Body of pancreas (tissue), 4 donors: ENCODE results near the gene POLR1A. TPM values are rescaled to one million over a fixed set of nuclear protein-coding genes. Genes with fewer than 3 reads are reported as not detected.

ENCODE experiments used
- ATAC-seq: fragments of 150-250 bp; one replicate; pipeline ENCODE4 v1.9.1; 2016
- DNase-seq, 4 donors: peaks; one replicate each; pipeline ENCODE4 v3.0.0-alpha.2; 2019
- H3K27ac ChIP-seq, 4 donors: fragments of 200-600 bp; sonication (generic); 1 replicate in 3 of 4; 2 replicates in 1 of 4; pipeline versions ENCODE4 v1.5.1 to v1.6.1; 2016 to 2019; ENCODE audit warnings: mild to moderate bottlenecking in 1 of 4, mixed read lengths in 1 of 4, moderate library complexity in 1 of 4
- H3K27me3 ChIP-seq, 2 donors: fragments of 200-600 bp; sonication (generic); one replicate each; pipeline ENCODE4 v1.6.0; 2016; ENCODE audit warnings: mild to moderate bottlenecking in 1 of 2
- H3K36me3 ChIP-seq, 2 donors: fragments of 200-600 bp; sonication (generic); replicated peaks in 1 of 2; 2 replicates each; pipeline ENCODE4 v1.5.1; 2016; ENCODE audit warnings: low read depth in 2 of 2; ENCODE audit not compliant: insufficient read depth in 1 of 2
- H3K4me1 ChIP-seq: fragments of 200-600 bp; sonication (generic); one replicate; pipeline ENCODE4 v1.6.0; 2016
- H3K4me3 ChIP-seq, 2 donors: fragments of 200-600 bp; sonication (generic); 1 replicate in 1 of 2; 2 replicates in 1 of 2; pipeline ENCODE4 v1.5.1; 2016 to 2019
- H3K9me3 ChIP-seq, 3 donors: fragments of 200-600 bp; sonication (generic); 1 replicate in 2 of 3; 2 replicates in 1 of 3; pipeline ENCODE4 v1.5.1; 2016
- POLR2A ChIP-seq, 3 donors: fragments of 450-650 bp; IDR thresholded peaks; one replicate each; pipeline ENCODE4 v1.6.1; 2016; ENCODE audit warnings: antibody characterized with exemption in 3 of 3, mild to moderate bottlenecking in 2 of 3
- WGBS, 2 donors: methylation state at CpG; one replicate each; pipeline ENCODE4 v1.1.5; 2017; 5-methylcytosine and 5-hydroxymethylcytosine counted together
- intact Hi-C: fragments of 100-400 bp; cut with DNase I; formaldehyde crosslinking; loops from one replicate; pipeline ENCODE4 v1.15.1; 2023
- total RNA-seq, 2 donors: library from RNA; depleted of rRNA; stranded (reverse); fragments of >200 nt; gene quantifications; one replicate each; pipeline ENCODE4 v1.1.0, GENCODE V29; 2016
- TF ChIP-seq, protein P1 (sequence below), 7 experiments: fragments of 450-650 bp in 4 of 7; fragments of 200-600 bp in 3 of 7; sonication (generic) in 3 of 7; IDR thresholded peaks; one replicate each; pipeline ENCODE4 v1.5.1; 2016 to 2019; ENCODE audit warnings: antibody characterized with exemption in 7 of 7

Gene POLR1A
- total RNA-seq, 2 donors from 2014 or later: 18.7 to 36.6 TPM

DNA sequence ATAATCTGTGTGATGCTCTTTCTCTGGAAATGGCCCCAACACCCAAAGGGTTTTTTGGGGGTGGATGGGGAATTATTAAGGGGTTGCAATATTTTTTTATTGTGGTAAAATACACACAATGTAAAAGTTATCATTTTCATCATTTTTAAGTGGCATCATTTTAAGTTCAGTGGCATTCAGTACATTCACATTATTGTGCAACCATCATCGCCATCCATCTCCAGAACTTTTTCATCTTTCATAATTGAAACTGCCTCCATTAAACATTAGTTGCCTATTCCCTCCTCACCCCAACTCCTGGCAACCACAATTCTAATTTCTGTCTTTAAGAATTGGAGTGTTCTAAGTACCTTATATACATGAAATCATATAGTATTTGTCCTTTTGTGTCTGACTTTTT lies 90.0 kb downstream of the POLR1A start:
- ATAC-seq (no peak), DNase-seq (no peak)
- intact Hi-C loops: no loop called here
- H3K27ac ChIP-seq: no peak overlapping the region
- WGBS, 2 donors: 89 to 100% methylated on average over 1 of the region's 1 CpG
- H3K4me1 ChIP-seq: peaks cover 24% of the 10 kb centered on the region
- H3K27me3 ChIP-seq: no peaks in the 10 kb centered on the region
- H3K4me3 ChIP-seq: no peak overlapping the region
- peaks cover 0 to 4% (median 0%) of the 10 kb centered on the region in 3 donors for H3K9me3 ChIP-seq
- no peaks in the 10 kb centered on the region for H3K36me3 ChIP-seq
- TF ChIP-seq, protein P1, sequence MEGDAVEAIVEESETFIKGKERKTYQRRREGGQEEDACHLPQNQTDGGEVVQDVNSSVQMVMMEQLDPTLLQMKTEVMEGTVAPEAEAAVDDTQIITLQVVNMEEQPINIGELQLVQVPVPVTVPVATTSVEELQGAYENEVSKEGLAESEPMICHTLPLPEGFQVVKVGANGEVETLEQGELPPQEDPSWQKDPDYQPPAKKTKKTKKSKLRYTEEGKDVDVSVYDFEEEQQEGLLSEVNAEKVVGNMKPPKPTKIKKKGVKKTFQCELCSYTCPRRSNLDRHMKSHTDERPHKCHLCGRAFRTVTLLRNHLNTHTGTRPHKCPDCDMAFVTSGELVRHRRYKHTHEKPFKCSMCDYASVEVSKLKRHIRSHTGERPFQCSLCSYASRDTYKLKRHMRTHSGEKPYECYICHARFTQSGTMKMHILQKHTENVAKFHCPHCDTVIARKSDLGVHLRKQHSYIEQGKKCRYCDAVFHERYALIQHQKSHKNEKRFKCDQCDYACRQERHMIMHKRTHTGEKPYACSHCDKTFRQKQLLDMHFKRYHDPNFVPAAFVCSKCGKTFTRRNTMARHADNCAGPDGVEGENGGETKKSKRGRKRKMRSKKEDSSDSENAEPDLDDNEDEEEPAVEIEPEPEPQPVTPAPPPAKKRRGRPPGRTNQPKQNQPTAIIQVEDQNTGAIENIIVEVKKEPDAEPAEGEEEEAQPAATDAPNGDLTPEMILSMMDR (IDR thresholded peaks at IDR 0.05): no peak
- TF ChIP-seq POLR2A (IDR thresholded peaks at IDR 0.05): no peak

DNA sequence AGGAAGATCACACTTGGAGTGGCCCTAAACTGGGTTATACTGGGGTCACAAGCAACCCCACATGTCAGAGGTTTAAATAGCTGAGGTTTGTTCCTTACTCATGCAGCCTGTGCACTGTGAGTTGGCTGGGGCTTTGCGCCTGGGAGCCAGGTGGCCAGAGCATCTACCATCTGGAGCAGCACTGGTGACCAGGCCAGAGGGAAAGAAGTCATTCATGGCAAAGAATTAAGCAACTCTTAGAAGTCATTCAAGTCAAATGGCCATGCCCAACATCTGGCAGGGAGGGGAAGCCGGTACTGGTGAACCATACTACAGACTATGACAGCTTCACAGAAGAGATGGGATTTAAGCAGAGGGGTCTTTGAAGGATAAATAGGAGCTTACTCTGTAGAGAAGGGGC lies 90.7 kb downstream of the POLR1A start:
- peaks cover 26% of the 10 kb centered on the region for H3K4me1 ChIP-seq
- ATAC-seq (no peak), DNase-seq (no peak)
- H3K36me3 ChIP-seq: no peaks in the 10 kb centered on the region
- H3K27ac ChIP-seq: no peak overlapping the region
- peaks cover 0 to 4% (median 0%) of the 10 kb centered on the region in 3 donors for H3K9me3 ChIP-seq
- intact Hi-C loops: no loop called here
- H3K4me3 ChIP-seq: no peak overlapping the region
- TF ChIP-seq POLR2A (IDR thresholded peaks at IDR 0.05): no peak
- TF ChIP-seq, protein P1 (IDR thresholded peaks at IDR 0.05): no peak
- H3K27me3 ChIP-seq: no peaks in the 10 kb centered on the region
- WGBS, 2 donors: 88 to 100% methylated on average over 2 of the region's 2 CpGs

DNA sequence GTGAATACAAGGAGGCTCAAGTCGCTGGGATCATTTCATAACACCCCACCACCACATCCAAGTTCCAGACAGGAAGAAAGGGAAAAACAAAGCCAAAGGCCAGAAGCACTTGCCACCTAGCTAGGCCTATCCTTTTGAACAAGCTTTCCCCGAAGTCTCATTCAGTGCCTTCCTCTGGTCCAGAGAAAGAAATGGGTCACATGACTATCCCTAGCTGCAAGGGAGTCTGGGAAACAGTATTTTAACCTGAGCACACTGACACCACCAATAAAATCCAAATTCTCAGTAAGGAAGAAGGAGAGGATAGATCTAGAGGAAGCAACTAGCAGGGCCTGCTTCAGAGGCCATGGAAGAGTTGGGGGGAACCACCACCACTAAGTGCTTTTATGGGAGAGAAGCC lies 91.2 kb downstream of the POLR1A start:
- Histone ChIP-seq H3K4me1 (peaks cover 26% of the 10 kb centered on the region), H3K27ac (no peak overlapping the region), H3K36me3 (no peaks in the 10 kb centered on the region), H3K4me3 (no peak overlapping the region), H3K9me3 (peaks cover 0 to 4% (median 0%) of the 10 kb centered on the region in 3 donors), H3K27me3 (no peaks in the 10 kb centered on the region)
- WGBS, 2 donors: 74 to 83% methylated on average over 2 of the region's 2 CpGs
- TF ChIP-seq, protein P1 (IDR thresholded peaks at IDR 0.05): no peak
- no peak for TF ChIP-seq POLR2A (IDR thresholded peaks at IDR 0.05)
- intact Hi-C loops: no loop called here
- no peak for DNase-seq
- no peak for ATAC-seq

DNA sequence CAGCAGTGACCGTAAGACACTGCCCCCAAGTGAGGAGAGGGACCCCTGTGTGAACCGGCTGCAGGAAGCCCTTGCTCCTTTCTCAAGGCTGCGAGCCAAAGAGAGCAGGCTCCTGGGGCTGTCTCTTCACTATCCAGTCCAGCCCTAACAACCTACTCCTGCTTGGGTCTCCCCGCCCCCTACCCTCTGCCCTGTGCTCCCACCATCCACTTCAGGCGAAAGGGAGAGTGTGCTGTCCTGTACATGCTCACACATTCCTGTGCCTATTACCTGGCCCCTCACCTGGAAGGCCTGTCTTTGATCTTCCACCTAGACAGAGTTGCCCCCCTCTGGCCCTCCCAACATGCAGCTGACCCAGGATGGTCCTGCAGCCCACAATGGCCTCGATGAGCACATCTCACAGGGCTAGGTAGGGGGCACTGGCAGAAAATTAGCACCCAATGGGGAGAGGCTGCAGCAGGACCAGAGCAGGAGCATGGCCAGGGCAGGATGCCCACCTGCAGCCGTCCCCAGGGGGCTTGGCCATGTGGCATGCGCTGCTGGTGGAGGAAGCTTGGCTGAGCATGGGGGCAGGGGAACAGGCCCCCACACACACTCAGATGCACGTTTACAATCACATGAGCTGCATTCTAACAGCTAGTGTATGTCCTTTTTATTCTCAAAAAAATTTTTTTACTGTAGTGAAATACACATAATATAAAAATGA lies 93.5 kb downstream of the POLR1A start:
- Histone ChIP-seq H3K27me3 (no peaks in the 10 kb centered on the region), H3K27ac (no peak overlapping the region), H3K36me3 (no peaks in the 10 kb centered on the region), H3K4me3 (no peak overlapping the region), H3K4me1 (peaks cover 11% of the 10 kb centered on the region), H3K9me3 (peaks cover 0 to 4% (median 0%) of the 10 kb centered on the region in 3 donors)
- TF ChIP-seq, protein P1 (IDR thresholded peaks at IDR 0.05): no peak
- no peak for TF ChIP-seq POLR2A (IDR thresholded peaks at IDR 0.05)
- DNase-seq (no peak), ATAC-seq (no peak)
- WGBS, 2 donors: 64 to 72% methylated on average over 8 to 9 of the region's 9 CpGs
- intact Hi-C loops: no loop called here

DNA sequence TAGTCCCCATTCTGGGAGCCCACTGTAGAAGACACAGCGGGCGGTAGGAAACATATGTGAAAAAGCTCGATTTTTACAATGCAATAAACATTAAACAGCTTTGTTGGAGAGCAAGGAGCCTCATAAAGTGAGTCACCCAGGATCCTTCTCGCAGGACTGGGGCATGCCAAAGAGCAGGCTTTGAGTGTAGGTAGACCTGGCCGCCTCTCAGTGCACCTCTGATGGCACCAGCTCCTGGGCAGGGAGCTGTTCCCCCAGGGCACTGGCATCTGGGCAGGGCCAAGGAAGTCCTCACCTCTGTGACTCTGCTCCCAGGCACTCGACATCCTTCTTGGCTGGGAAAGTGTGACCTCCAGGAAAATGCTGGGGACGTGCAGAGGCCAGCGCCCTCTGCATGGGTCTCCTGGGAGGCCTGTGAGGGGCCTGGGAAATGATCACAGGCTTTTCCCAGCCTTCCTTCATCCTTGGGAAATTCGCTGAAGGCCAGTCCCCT lies 94.2 kb downstream of the POLR1A start:
- intact Hi-C loops: no loop called here
- no peaks in the 10 kb centered on the region for H3K36me3 ChIP-seq
- TF ChIP-seq, protein P1 (IDR thresholded peaks at IDR 0.05): no peak
- TF ChIP-seq POLR2A (IDR thresholded peaks at IDR 0.05): no peak
- ATAC-seq (no peak), DNase-seq (no peak)
- H3K9me3 ChIP-seq: peaks cover 0 to 4% (median 0%) of the 10 kb centered on the region in 3 donors
- H3K4me1 ChIP-seq: peaks cover 11% of the 10 kb centered on the region
- WGBS, 2 donors: 81 to 83% methylated on average over 8 to 9 of the region's 9 CpGs
- H3K27ac ChIP-seq: no peak overlapping the region
- no peaks in the 10 kb centered on the region for H3K27me3 ChIP-seq
- no peak overlapping the region for H3K4me3 ChIP-seq
